GM23248 (cell line): ENCODE measurements around the gene ZBTB7C.

Experiments
- EZH2 ChIP-seq: fragments of 200-600 bp; sonication (generic); IDR thresholded peaks from 2 replicates; pipeline ENCODE4 v1.6.1; 2018; ENCODE audit warnings: antibody characterized with exemption, mild to moderate bottlenecking; ENCODE audit not compliant: insufficient read depth, poor library complexity, severe bottlenecking
- EZH2phosphoT487 ChIP-seq: fragments of 200-600 bp; sonication (generic); IDR thresholded peaks from 2 replicates; pipeline ENCODE4 v1.6.1; 2018; ENCODE audit warnings: antibody characterized with exemption, moderate library complexity, mild to moderate bottlenecking, low read depth; ENCODE audit not compliant: insufficient read depth

DNA sequence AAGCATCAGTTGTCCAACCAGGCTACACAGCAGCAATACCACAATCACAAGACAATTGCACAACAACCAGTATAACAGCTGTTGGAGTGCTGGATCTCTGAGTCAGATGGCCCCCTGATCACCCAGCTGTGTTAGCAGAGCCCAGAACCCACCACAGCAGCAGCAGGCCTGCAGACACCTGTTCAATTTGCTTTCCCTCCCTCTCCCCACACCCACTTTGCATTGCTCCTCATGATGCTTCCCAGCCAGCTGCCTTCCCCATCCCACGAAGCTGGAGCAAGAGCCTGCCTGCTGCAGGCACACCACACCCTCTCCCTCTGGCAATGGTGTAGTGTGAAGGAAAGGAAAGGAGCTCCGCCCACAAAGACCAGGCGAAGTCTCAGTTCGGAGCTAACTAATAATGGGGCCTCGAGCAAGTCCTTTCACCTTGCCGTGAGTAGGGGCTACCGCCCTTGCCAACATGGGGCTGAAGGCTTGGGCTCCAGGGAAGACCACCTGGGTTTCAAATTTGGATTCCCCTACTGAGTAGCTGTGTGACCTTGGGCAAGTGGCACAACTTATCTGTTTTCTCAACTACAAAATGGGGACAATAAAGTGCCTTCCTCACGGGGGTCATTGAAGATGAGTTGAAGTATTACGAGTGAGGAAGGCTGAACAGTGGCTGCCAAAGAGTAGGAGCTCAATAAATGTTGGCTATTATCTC lies 19.4 kb upstream of the ZBTB7C start:
- TF ChIP-seq EZH2: no peak
- TF ChIP-seq EZH2phosphoT487: no peak
